Colonic mucosa (tissue), 4 donors: ENCODE results near the gene OGFOD2. TPM values are rescaled to one million over a fixed set of nuclear protein-coding genes. Genes with fewer than 3 reads are reported as not detected.

ENCODE experiments used
- DNase-seq: peaks from one replicate; pipeline ENCODE4 v3.0.0-alpha.2; 2020
- H3K27ac ChIP-seq: fragments of 200-600 bp; one replicate; pipeline ENCODE4 v1.8.0; 2021
- H3K27me3 ChIP-seq: fragments of 200-600 bp; one replicate; pipeline ENCODE4 v1.8.0; 2021
- H3K36me3 ChIP-seq: fragments of 200-600 bp; one replicate; pipeline ENCODE4 v1.8.0; 2021
- H3K4me1 ChIP-seq: fragments of 200-600 bp; one replicate; pipeline ENCODE4 v1.8.0; 2021; ENCODE audit warnings: mild to moderate bottlenecking
- H3K4me3 ChIP-seq: fragments of 200-600 bp; one replicate; pipeline ENCODE4 v1.8.0; 2021
- H3K9ac ChIP-seq, 2 donors: one replicate each; pipeline ENCODE4 v1.7.0; 2013; ENCODE audit warnings: control low read depth in 2 of 2, low read depth in 2 of 2, low read length in 2 of 2
- H3K9me3 ChIP-seq: fragments of 200-600 bp; one replicate; pipeline ENCODE4 v1.8.0; 2021
- CTCF ChIP-seq: fragments of 200-600 bp; IDR thresholded peaks from one replicate; pipeline ENCODE4 v1.8.0; 2022; ENCODE audit warnings: antibody characterized with exemption, mild to moderate bottlenecking
- intact Hi-C: fragments of 100-400 bp; cut with DNase I; formaldehyde crosslinking; loops from one replicate; pipeline ENCODE4 v1.14.1; 2022
- total RNA-seq, 2 donors: library from RNA; stranded (reverse); fragmentation: NEBNext Ultra II Directional in 1 of 2; extraction: Animal tissue kit (Norgen Biotek cat#: 25700) in 1 of 2; gene quantifications; one replicate each; pipeline ENCODE4 v1.2.1, GENCODE V29; 2021
- donor health status: healthy.
- donor health status: DM: no; HTN: no; CAD: no.
- donor health status: DM: no; HTN: no; CAD: no.

OGFOD2 gene
- total RNA-seq, result 10 to 100 TPM; 15.9 to 28.1 TPM

GRCh38 chr12:122974892-122975789, at the start of gene OGFOD2:
OGFOD2 (plus strand) TSS chr12:122975244; CDS start chr12:122975252, 8 bp downstream.
- intact Hi-C loops, result loop anchor here (10.0 kb wide), 1 partner anchor 170 kb away; no protein-coding TSS in a partner anchor
- Histone ChIP-seq H3K27ac (peak within 1 kb of the TSS; percentile 98), H3K36me3 (no peaks in the 10 kb centered on the region), H3K9me3 (no peaks in the 10 kb centered on the region), H3K4me3 (peak within 1 kb of the TSS; percentile 82), H3K4me1 (peaks cover 23% of the 10 kb centered on the region), H3K9ac (peak within 1 kb of the TSS; percentile 95 to 96), H3K27me3 (no peaks in the 10 kb centered on the region)
- no peak for TF ChIP-seq CTCF
- peak; percentile 94 for DNase-seq

- Histone ChIP-seq H3K4me1 (no peaks in the 10 kb centered on the region), H3K27ac (no peak overlapping the region), H3K9me3 (no peaks in the 10 kb centered on the region), H3K27me3 (no peaks in the 10 kb centered on the region), H3K4me3 (no peak overlapping the region), H3K36me3 (no peaks in the 10 kb centered on the region), H3K9ac (no peak overlapping the region)
- intact Hi-C loops, result no loop called here
- no peak for DNase-seq
- TF ChIP-seq CTCF, result no peak
These were observed 47.2 kb upstream of the OGFOD2 start for GRCh38 chr12:122927756-122928403.

GRCh38 chr12:122928404-122929147, 46.5 kb upstream of the OGFOD2 start:
- Histone ChIP-seq H3K36me3 (no peaks in the 10 kb centered on the region), H3K9ac (no peak overlapping the region), H3K9me3 (no peaks in the 10 kb centered on the region), H3K4me1 (no peaks in the 10 kb centered on the region), H3K27ac (no peak overlapping the region), H3K27me3 (no peaks in the 10 kb centered on the region), H3K4me3 (no peak overlapping the region)
- TF ChIP-seq CTCF, result no peak
- no peak for DNase-seq
- intact Hi-C loops, result no loop called here

GRCh38 chr12:122929148-122929538, 45.9 kb upstream of the OGFOD2 start:
- Histone ChIP-seq H3K4me3 (no peak overlapping the region), H3K27ac (no peak overlapping the region), H3K9ac (no peak overlapping the region), H3K27me3 (no peaks in the 10 kb centered on the region), H3K4me1 (no peaks in the 10 kb centered on the region), H3K9me3 (no peaks in the 10 kb centered on the region), H3K36me3 (no peaks in the 10 kb centered on the region)
- no peak for TF ChIP-seq CTCF
- DNase-seq, result no peak
- intact Hi-C loops, result no loop called here

GRCh38 chr12:122929812-122930211, 45.2 kb upstream of the OGFOD2 start:
- Histone ChIP-seq H3K9me3 (no peaks in the 10 kb centered on the region), H3K9ac (no peak overlapping the region), H3K4me1 (no peaks in the 10 kb centered on the region), H3K36me3 (no peaks in the 10 kb centered on the region), H3K4me3 (no peak overlapping the region), H3K27ac (no peak overlapping the region), H3K27me3 (no peaks in the 10 kb centered on the region)
- DNase-seq, result no peak
- TF ChIP-seq CTCF, result no peak
- intact Hi-C loops, result no loop called here
